ENCODE measurements around the gene PTRHD1. TPM values are rescaled to one million over a fixed set of nuclear protein-coding genes. Genes with fewer than 3 reads are reported as not detected.

The PTRHD1 gene
- total RNA-seq, 1 experiment from 2014 or later = 23.6 TPM

DNA sequence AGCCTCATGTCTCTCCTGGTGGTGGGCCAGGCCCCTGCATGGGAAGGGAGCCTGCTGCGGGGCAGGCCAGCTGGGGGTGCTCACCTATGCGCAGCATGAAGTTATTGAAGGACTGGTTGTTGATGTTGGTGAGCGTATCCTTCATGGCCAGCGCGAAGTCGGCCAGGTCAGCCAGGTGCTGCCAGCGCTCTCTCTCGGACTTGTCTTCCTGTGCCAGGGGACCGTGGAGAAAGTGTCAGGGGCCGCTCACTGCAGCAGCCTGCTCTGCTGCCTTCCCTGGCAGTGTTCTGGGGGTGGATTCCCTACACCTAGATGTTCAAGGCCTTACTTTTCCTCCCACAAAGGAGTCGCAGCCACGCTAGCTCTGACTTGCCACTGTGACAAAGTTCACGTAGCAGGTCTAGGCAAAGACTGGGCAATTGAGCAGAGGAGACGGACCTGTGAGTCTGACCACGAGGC is 28.3 kb upstream of the PTRHD1 start:
- POLR2A ChIA-PET (ENCODE audit: unreplicated experiment) = no interaction called here

DNA sequence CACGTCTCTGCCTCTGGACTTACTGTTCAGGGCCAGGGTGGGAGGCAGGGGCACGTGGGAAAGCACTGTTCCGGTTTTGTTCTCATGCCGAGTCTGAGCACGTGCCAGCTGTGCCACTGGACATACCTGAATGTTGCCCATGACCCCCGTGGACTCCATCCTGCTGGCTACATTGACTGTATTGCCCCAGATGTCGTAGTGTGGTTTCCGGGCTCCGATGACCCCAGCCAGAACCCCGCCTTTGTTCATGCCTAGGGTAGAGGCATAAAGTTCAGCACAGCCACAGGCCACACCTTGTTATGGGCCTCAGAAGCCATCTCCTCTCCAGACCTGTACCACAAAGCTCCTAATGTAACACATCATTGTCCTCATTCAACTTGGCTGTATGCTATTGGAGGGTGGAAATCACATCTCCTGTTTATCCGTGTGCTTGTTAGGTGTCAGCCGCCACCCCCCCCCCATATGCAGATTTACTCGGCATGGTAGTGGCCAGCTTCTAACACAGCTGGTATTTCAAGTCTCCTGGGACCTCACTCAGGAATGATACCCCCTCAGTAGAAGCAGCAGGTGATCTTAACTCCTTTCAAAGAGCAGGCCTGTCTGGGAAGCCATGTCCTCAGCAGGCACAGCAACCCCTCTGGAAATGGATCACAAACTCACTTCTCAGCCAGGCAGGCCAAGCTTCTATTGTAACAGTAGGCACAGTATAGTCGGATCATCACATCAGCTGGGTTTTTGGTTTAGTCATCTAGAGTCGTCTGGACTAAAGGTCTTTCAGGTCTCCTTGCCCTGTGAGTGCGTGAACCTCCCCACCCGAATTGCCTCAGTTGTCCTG is 27.6 kb upstream of the PTRHD1 start:
- intact Hi-C loops (cut with micrococcal nuclease; ENCODE audit: unreplicated experiment) = no loop called here
- POLR2A ChIA-PET (ENCODE audit: unreplicated experiment) = no interaction called here
- no peak overlapping the region for H2AFZ ChIP-seq
- no peaks in the 10 kb centered on the region for H3F3A ChIP-seq (ENCODE audit: insufficient read depth, low read depth)
- H3K9me2 ChIP-seq (ENCODE audit: insufficient read depth) = no peaks in the 10 kb centered on the region
- DNase-seq = no peak
- no peak for TF ChIP-seq EZH2 (IDR thresholded peaks at IDR 0.05; ENCODE audit: low read depth)
- TF ChIP-seq, protein P1, sequence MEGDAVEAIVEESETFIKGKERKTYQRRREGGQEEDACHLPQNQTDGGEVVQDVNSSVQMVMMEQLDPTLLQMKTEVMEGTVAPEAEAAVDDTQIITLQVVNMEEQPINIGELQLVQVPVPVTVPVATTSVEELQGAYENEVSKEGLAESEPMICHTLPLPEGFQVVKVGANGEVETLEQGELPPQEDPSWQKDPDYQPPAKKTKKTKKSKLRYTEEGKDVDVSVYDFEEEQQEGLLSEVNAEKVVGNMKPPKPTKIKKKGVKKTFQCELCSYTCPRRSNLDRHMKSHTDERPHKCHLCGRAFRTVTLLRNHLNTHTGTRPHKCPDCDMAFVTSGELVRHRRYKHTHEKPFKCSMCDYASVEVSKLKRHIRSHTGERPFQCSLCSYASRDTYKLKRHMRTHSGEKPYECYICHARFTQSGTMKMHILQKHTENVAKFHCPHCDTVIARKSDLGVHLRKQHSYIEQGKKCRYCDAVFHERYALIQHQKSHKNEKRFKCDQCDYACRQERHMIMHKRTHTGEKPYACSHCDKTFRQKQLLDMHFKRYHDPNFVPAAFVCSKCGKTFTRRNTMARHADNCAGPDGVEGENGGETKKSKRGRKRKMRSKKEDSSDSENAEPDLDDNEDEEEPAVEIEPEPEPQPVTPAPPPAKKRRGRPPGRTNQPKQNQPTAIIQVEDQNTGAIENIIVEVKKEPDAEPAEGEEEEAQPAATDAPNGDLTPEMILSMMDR (conservative IDR thresholded peaks at IDR 0.05) = no peak
- no peak overlapping the region for H3K4me3 ChIP-seq
- H3K4me1 ChIP-seq (replicated peaks; ENCODE audit: insufficient read depth) = no peaks in the 10 kb centered on the region
- no peaks in the 10 kb centered on the region for H4K20me1 ChIP-seq (ENCODE audit: insufficient read depth)
- CTCF ChIA-PET = no interaction called here
- H3K27me3 ChIP-seq (ENCODE audit: insufficient read depth, low read depth) = no peaks in the 10 kb centered on the region
- H3K4me2 ChIP-seq = no peak overlapping the region
- H3K36me3 ChIP-seq (ENCODE audit: low read depth) = peaks cover 14% of the 10 kb centered on the region; the same call in 1 of the 2 replicates
- no TSS peak for BruUV-seq (replicated peaks)
- no peaks in the 10 kb centered on the region for H3K9me3 ChIP-seq (ENCODE audit: insufficient read depth, low read depth)
- H3K27ac ChIP-seq = no peak overlapping the region
- H3K79me2 ChIP-seq (ENCODE audit: low read depth) = no peaks in the 10 kb centered on the region

More for the DNA sequence above, 28.3 kb upstream of the PTRHD1 start:
- Histone ChIP-seq H3K27ac (no peak overlapping the region), H3K4me2 (no peak overlapping the region), H4K20me1 (ENCODE audit: insufficient read depth) (no peaks in the 10 kb centered on the region), H3K9me3 (ENCODE audit: insufficient read depth, low read depth) (no peaks in the 10 kb centered on the region), H3K36me3 (ENCODE audit: low read depth) (peaks cover 7% of the 10 kb centered on the region; the same call in 1 of the 2 replicates), H3K9me2 (ENCODE audit: insufficient read depth) (no peaks in the 10 kb centered on the region), H2AFZ (no peak overlapping the region), H3K27me3 (ENCODE audit: insufficient read depth, low read depth) (no peaks in the 10 kb centered on the region), H3F3A (ENCODE audit: insufficient read depth, low read depth) (no peaks in the 10 kb centered on the region), H3K4me3 (no peak overlapping the region), H3K79me2 (ENCODE audit: low read depth) (no peaks in the 10 kb centered on the region), H3K4me1 (replicated peaks; ENCODE audit: insufficient read depth) (no peaks in the 10 kb centered on the region)
- no peak for DNase-seq
- BruUV-seq (replicated peaks) = no TSS peak
- intact Hi-C loops (cut with micrococcal nuclease; ENCODE audit: unreplicated experiment) = no loop called here
- no peak for TF ChIP-seq EZH2 (IDR thresholded peaks at IDR 0.05; ENCODE audit: low read depth)
- TF ChIP-seq, protein P1 (conservative IDR thresholded peaks at IDR 0.05) = no peak
- CTCF ChIA-PET = no interaction called here

DNA sequence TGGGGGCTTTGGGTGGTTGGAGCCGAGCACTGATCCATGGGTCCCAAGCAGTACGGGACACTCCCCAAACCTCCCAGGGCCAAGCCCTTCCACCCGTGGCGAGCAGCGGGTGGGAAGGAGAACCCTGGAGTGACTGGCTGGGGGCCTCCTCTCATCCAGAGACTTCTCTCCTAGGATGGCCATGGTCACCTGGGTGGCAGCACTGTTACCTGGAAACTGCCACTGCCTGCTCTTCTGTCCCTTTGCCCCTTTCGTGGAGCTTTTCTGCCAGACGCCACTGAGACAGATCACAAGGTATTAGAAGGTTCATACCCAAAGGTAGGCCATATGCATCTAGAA is 27.0 kb upstream of the PTRHD1 start:
- POLR2A ChIA-PET (ENCODE audit: unreplicated experiment) = no interaction called here

More for the DNA sequence above, 27.0 kb upstream of the PTRHD1 start:
- CTCF ChIA-PET = no interaction called here
- Histone ChIP-seq H3K79me2 (ENCODE audit: low read depth) (no peaks in the 10 kb centered on the region), H3K36me3 (ENCODE audit: low read depth) (peaks cover 14% of the 10 kb centered on the region; the same call in 1 of the 2 replicates), H3K4me2 (no peak overlapping the region), H3F3A (ENCODE audit: insufficient read depth, low read depth) (no peaks in the 10 kb centered on the region), H2AFZ (no peak overlapping the region), H3K27ac (no peak overlapping the region), H4K20me1 (ENCODE audit: insufficient read depth) (no peaks in the 10 kb centered on the region), H3K4me3 (no peak overlapping the region), H3K9me2 (ENCODE audit: insufficient read depth) (no peaks in the 10 kb centered on the region), H3K27me3 (ENCODE audit: insufficient read depth, low read depth) (no peaks in the 10 kb centered on the region), H3K9me3 (ENCODE audit: insufficient read depth, low read depth) (no peaks in the 10 kb centered on the region), H3K4me1 (replicated peaks; ENCODE audit: insufficient read depth) (no peaks in the 10 kb centered on the region)
- TF ChIP-seq, protein P1 (conservative IDR thresholded peaks at IDR 0.05) = no peak
- TF ChIP-seq EZH2 (IDR thresholded peaks at IDR 0.05; ENCODE audit: low read depth) = no peak
- no TSS peak for BruUV-seq (replicated peaks)
- intact Hi-C loops (cut with micrococcal nuclease; ENCODE audit: unreplicated experiment) = no loop called here
- no peak for DNase-seq
